Limb (tissue), 2 donors: ENCODE results near the gene CDX1.

Source experiments
- DNase-seq, 2 donors: peaks; one replicate each; pipeline ENCODE4 v3.0.0-alpha.2; 2016; ENCODE audit errors: extremely low spot score in 2 of 2

The CDX1 gene

GRCh38 chr5:150131461-150131860 is 35.1 kb upstream of the CDX1 start:
- DNase-seq: no peak

DNA sequence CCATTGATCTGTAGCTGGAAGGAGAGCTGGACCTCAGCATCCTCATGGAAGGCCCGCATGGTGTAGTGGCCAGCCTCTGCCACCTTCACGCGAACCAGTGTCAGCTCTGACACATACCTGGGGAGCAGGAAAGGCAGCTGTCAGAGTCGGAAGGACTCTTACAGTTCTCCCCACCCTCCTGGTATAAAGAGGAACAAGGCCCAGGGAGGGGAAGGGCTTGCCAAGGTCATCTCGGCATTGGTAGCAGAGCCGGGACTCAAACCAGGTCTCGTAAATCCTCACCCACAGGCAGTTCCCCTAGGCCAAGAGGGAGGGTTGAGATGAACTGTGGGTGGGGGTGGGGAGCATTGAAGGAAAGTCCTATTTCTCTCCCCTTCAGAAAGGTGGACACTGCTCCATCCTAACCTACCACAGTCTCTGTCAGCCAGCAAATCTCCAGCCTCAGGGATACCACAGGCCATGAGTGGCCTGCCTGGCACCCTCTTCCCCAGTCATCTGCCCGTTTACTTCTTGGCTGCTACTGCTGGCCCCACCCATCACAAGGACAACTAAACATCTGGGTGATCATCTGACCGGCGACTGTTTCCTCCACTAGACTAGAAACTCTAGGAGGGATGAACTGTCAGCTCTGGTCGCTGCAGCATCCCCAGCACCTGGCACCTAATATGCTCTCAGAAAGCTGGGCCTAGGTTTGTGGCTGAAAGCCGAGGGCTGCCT is 34.4 kb upstream of the CDX1 start:
- DNase-seq: no peak

DNA sequence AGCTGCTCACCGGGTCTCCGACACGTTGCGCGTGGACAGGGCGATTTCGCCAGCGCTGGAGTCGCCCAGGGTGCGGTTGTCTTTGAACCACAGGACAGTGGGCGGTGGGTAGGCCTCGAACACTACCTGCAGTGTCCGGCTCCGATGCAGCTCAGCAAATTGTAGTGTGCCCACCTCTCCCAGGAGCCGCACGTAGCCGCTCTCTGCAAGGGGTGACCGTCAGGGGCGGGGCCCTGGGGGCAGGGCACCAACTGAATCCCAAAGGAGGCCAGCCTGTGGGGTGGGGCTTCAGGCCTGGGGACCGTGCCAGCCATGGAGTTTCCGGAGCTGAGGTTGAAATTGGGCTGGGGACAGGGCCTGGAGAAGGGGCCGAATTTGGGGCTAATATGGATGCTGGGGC is 33.8 kb upstream of the CDX1 start:
- no peak for DNase-seq

DNA sequence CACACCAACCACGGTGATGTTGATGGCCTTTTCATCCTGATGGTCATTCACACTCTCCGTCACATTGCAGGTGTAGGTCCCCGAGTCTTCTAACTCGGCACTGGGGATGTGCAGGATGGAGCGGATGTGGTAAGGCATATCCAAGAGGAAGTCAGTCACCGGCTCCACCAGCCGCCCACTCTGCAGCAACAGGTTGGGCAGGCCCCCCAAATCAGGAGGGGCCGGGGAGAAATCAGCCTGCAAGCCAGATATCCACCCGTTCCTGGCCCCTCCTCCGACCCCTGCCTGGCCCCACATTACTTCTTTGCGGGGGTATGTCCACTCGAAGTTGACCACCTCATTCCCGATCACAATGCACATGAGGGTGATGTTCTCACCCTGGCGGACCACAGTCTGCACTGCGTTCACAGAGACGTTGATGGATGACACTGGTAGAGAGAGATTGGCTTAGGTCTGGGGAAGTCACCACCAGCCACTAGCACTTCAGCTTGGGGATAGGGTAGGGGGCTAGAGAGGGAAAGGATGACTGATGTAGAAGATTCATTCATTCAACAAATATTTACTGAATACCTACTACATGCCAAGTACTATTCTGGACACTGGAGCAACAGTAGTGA is 32.9 kb upstream of the CDX1 start:
- no peak for DNase-seq

DNA sequence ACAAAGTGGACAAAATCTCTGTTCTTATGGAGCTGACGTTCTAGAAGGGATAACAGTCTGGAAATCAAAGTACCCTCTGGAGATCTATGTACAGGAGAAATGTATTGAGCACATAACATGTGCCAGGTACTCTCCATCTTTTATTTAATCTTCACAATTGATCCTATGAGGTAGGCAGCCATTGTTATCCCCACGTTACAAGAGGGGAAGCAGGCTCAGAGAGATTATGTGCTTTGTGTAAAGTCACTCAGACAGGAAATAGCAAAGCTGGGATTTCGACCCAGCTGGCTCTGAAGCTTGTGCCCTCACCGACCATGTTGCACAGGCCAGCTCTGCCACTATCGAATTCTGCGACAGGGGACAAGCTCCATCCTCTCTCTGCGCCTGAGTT is 32.4 kb upstream of the CDX1 start:
- DNase-seq: no peak

DNA sequence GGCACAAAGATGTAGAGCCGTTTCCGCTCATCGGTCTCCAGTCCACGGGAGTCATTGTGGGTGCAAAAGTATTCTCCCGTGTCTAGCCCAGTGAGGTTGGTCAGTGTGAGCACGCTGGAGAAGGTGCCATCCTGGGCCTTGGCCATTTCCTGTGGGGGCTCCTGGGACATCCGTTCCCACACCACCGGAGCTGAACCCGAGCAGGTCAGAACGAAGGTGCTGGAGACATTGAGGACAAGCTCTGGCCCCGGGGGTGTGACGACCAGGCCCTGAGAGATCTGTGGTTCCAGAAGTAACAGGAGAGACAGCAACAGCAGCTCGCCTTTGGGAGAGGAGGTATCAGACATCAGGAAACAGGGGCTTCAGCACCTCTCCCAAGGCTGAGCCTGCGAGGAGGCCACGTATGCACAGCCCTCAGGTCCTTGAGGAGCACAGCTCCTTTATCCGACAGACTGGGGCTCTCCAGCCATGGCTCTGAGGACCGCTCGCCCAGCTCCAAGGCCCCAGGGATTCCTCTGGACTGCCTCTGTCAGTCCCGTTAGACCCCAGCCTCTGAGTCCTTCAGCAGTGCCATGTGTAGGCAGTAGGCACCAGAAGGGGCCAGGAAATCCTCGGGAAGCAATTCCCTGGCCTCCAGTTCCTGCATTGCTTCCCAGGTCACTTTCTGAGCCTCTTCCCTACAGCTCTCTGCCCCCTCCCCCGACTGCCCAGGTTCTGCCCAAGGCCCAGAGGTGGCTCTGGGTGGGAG is 30.8 kb upstream of the CDX1 start:
- DNase-seq: no peak

DNA sequence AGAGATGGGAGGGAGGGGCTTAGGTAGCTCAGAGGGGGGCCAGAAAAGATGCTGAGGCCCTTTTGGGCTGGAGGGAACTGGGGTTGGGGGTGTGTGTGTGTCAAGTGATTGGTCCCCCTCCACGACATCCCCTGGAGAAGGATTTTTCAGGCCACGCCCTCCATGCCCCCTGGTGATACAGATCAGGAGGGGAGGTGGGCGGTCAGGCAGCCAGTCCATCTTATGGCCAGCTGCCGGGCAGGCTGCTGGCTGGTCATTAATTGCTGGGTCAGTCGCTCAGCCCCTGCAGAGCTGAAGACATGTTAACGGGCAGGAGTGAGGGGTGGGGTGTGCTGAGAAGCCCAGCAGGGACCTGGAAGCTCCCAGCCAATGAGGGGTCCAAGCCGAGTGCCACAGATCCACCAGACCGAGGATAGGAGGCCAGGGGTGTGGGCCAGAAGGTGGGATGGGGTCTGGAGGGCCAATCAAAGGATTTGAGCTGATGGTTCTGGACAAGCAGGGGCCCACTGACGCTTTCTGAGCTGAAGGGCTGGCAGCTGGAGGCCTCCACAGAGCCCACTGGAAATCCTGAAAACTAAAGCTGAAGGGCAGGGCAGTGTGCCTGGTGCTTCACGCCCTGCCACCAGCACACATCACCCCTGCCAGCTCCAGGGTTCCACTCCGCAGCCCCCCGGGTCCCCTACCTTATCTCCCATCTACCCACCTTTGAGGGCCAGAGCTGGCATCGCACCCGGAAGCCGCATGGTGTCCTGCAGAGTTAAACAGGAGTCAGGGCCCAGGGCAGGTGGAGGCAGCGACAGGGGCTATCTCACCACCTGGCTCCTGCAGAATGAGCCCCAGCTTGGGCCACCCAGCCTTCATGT is 30.0 kb upstream of the CDX1 start:
- DNase-seq: no peak

GRCh38 chr5:150137168-150137957 is 29.2 kb upstream of the CDX1 start:
- DNase-seq: no peak

DNA sequence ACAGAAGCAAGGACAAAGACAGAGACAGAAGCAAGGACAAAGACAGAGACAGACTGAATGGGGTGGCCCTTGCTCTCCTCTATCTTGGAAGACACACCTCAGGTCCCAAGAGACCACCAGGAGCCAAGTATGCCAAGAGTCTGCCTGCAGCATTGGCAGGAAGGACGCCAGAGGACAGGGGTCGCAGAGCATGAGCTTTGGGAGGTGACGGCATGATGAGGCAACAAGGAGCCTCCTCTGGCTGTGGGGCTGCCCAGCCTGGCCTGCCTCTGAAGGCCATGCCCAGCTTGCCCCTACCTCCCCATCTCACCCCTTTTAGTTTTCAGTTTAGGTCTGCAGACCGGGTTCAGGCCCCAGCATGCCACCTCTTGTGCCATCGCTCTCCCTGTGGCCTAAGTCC is 28.6 kb upstream of the CDX1 start:
- no peak for DNase-seq

GRCh38 chr5:150138551-150139265 is 27.9 kb upstream of the CDX1 start:
- peak; percentile 74 to 82 for DNase-seq

GRCh38 chr5:150139334-150139733 is 27.2 kb upstream of the CDX1 start:
- no peak for DNase-seq

- peak in 1 of 2 donors; percentile 41 for DNase-seq
These were observed 25.7 kb upstream of the CDX1 start for GRCh38 chr5:150140830-150141229.

DNA sequence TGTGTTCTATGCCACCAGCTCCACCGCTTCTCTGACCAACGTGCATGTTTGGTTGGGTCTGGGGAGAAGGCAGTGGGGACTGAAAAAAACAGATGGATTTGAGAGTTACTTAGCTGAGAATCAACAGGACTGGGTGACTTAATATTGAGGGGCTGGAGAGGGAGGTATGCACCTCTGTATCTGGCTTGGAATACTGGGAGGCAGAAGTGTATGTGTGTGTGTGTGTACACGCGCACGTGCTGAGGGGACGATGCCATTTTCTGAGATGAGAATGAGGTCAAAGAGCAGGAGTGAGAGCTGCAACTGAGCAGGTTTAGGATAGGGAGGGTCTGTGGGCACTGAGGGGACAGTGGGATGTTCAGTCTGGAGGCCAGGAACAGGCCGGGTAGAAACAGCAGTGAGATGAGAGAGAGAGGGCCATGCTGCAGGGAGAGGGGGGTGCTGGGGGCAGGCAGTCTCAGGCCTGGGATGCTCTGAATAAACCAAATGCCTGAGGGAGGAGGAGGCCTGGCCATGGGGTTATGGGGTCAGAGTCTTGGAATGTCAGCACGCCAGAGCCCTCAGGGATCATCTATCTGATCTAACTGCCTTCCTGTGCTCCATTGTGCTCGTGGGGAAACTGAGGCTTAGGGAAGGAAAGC is 24.9 kb upstream of the CDX1 start:
- DNase-seq: no peak

DNA sequence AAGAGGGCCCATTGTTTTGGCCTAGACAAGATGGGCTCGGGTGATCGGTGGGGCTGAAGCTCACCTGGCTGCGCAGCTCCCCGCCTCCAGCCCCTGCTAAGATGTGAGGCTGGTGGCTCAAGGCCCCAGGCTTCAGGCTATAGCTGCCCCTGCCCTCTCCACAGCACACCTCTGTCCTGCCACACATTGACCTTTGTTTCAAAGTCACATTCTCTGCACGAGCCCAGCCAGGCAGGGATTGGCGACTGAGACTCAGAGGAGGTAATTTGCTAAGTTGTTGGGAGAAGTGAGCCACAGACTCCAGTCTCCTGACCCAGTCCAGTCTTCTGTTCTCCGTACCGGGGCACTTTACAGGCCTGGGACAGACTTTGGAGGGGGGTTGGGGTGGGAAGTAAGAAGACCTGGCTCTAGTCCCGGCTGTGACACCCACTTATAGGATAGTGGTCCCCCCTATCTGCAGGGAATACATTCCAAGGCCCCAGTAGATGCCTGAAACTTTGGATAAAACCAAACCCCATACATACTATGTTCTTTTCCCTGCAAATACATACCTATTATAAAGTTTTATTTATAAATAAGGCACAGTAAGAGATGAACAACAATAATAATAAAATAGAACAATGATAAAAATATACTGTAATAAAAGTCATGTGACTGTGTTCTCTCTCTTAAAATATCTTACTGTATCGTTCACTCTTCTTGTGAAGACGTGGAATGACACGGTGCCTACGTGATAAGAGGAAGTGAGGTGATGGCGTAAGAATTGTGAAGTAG is 24.2 kb upstream of the CDX1 start:
- no peak for DNase-seq

DNA sequence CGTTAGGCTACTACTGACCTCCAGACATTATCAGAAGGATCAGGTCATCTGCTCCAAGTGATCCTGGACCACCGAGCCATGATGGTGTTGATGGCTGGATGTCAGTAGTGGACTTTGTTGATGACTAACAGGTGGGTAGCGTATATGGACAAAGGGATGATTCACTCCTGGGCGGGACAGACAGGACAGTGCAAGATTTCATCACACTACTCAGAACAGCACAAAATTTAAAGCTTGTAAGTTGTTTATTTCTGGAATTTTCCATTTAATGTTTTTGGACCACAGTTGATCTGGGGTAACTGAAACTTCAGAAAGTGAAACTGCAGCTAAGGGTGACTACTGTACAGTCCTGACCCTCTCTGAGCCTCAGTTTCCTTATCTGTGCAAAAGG is 23.6 kb upstream of the CDX1 start:
- no peak for DNase-seq

- no peak for DNase-seq
These were observed 23.0 kb upstream of the CDX1 start for GRCh38 chr5:150143350-150144245.

- peak; percentile 48 to 60 for DNase-seq
These were observed 22.3 kb upstream of the CDX1 start for GRCh38 chr5:150144246-150144801.

DNA sequence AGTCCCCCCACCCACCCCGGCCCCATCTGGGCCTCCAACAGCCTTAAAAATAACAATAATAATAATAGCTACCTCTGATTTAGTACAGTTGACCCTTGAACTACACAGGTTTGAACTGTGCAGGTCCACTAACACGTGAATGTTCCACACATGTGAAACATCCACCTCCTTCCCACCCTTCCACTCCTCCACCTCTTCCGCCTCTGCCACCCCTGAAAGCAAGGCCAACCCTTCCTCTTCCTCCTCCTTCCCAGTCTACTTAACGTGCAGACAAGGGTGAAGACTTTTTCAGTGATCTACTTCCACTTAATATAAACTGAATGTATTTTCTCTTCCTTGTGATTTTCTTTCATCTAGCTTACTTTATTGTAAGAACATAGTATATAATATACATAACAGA is 21.7 kb upstream of the CDX1 start:
- no peak for DNase-seq
